ENCODE results near the gene TMX4. TPM values are rescaled to one million over a fixed set of nuclear protein-coding genes. Genes with fewer than 3 reads are reported as not detected.

Gene TMX4
- total and polyA plus RNA-seq, 2 of the 4 experiments (the other 2 are of a cell fraction), result 5.4 to 13.6 TPM

DNA sequence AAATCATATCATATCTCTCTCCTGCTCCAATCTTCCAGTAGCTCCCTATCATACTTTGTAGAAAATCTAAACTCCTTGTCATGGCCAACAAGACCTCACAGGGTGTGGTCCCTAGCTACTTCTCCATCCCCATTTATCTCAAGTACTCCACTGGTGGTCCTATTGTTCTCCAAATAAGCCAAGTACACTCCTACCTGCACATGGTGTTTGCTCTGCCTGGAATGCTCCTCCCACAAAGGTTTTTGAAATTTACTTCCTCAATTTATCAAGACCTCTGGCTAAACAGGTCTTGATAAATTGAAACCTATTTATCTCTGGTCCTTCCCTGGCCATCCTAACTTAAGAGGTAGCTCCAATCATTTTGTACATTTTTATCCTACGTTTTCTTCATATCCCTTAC lies 12.1 kb downstream of the TMX4 start:
- TF ChIP-seq RAD21 (IDR thresholded peaks at IDR 0.05; ENCODE audit: low read length), result no peak
- TF ChIP-seq MXI1 (IDR thresholded peaks at IDR 0.05; ENCODE audit: borderline replicate concordance, low read depth, low read length), result no peak
- TF ChIP-seq MAFK (IDR thresholded peaks at IDR 0.05; ENCODE audit: low read depth, low read length), result no peak
- no peak for TF ChIP-seq RCOR1 (IDR thresholded peaks at IDR 0.05; ENCODE audit: insufficient replicate concordance, low read length)
- no peak for TF ChIP-seq CHD1 (IDR thresholded peaks at IDR 0.05; ENCODE audit: low read depth, low read length)
- TF ChIP-seq MAZ (IDR thresholded peaks at IDR 0.05; ENCODE audit: borderline replicate concordance, low read depth, low read length), result no peak
- TF ChIP-seq SMC3 (IDR thresholded peaks at IDR 0.05; ENCODE audit: low read depth, low read length), result no peak
- no peak for TF ChIP-seq POLR2A (IDR thresholded peaks at IDR 0.05; ENCODE audit: low read depth, low read length)
- no peak for TF ChIP-seq USF2 (IDR thresholded peaks at IDR 0.05; ENCODE audit: low read depth, low read length)
- no peak for TF ChIP-seq ELK1 (IDR thresholded peaks at IDR 0.05; ENCODE audit: borderline replicate concordance, low read depth, low read length)
- Histone ChIP-seq H3K36me3 (ENCODE audit: control insufficient read depth, insufficient read depth, low read length) (no peaks in the 10 kb centered on the region), H4K20me1 (ENCODE audit: insufficient read depth, low read length) (no peaks in the 10 kb centered on the region), H2BK5ac (ENCODE audit: low read depth, low read length, poor library complexity, severe bottlenecking) (no peak overlapping the region), H3K23ac (ENCODE audit: low read depth, low read length) (no peak overlapping the region), H3K14ac (replicated peaks; ENCODE audit: low read depth, low read length) (no peak overlapping the region), H4K8ac (ENCODE audit: low read depth in 2 of 2, low read length in 2 of 2) (no peak overlapping the region), H3K56ac (ENCODE audit: extremely low read depth, insufficient read depth, low read length) (no peak overlapping the region), H2AK5ac (ENCODE audit: low read depth, low read length) (no peak overlapping the region), H2AFZ (replicated peaks; ENCODE audit: low read length, poor library complexity) (no peak overlapping the region), H2BK15ac (ENCODE audit: low read depth, low read length) (no peak overlapping the region), H3K4me1 (ENCODE audit: control insufficient read depth, insufficient read depth, low read length) (no peaks in the 10 kb centered on the region), H3K79me1 (ENCODE audit: low read depth in 1 of 2, low read length in 2 of 2) (no peaks in the 10 kb centered on the region; a peak in 1 of 4 replicates), H4K5ac (ENCODE audit: low read depth, low read length) (no peak overlapping the region), H2BK120ac (ENCODE audit: low read depth, low read length) (no peak overlapping the region), H2BK20ac (ENCODE audit: low read depth, low read length) (no peak overlapping the region), H3K9me1 (ENCODE audit: insufficient read depth, low read length) (0 out of 2 replicates have a peak, but pooled peaks cover 3% of the 10 kb centered on the region), H3K4ac (ENCODE audit: low read depth, low read length) (no peak overlapping the region), H3K9me3 (ENCODE audit: control insufficient read depth, insufficient read depth, low read length) (no peaks in the 10 kb centered on the region), H3K18ac (ENCODE audit: low read depth, low read length) (no peak overlapping the region), H3K4me3 (ENCODE audit: insufficient read depth, low read depth, low read length) (no peak overlapping the region), H3K4me2 (ENCODE audit: low read depth, low read length) (no peak overlapping the region), H3K27ac (ENCODE audit: insufficient read depth, low read length) (no peak overlapping the region), H3K27me3 (ENCODE audit: control insufficient read depth, insufficient read depth, low read length) (no peaks in the 10 kb centered on the region), H3K9ac (ENCODE audit: low read depth, low read length) (no peak overlapping the region), H2AK9ac (replicated peaks; ENCODE audit: low read depth, low read length, poor library complexity) (no peak overlapping the region), H4K91ac (ENCODE audit: insufficient read depth, low read depth, low read length) (no peak overlapping the region)
- BruUV-seq (replicated peaks), result no TSS peak
- ChIA-PET POLR2A (ENCODE audit: unreplicated experiment) (no interaction called here), CTCF (interaction anchor here (1.5 kb wide), 1 partner anchor 17 kb away, joined by 4 read pairs; no protein-coding TSS in a partner anchor)
- dilution Hi-C loops (cut with HindIII; ENCODE audit: low sequenced_read_pairs, unreplicated experiment) (no loop called here), in situ Hi-C loops (cut with MboI; ENCODE audit: low sequenced_read_pairs) (no loop called here), intact Hi-C loops (cut with micrococcal nuclease) (no loop called here)
- 83% methylated on average over 1 of the region's 1 CpG; no CpG with 5 or more reads in 1 of the 2 experiments for WGBS, 2 experiments (ENCODE audit: extremely low coverage in 2 of 2, insufficient read length in 1 of 2)
- no peak for ATAC-seq (ENCODE audit: low read depth)
- DNase-seq, result no peak

Measured in IMR-90 (cell line).